Ectodermal cell (in vitro differentiated cells): ENCODE data around the gene NPB.

Experiments
- H3K27ac ChIP-seq: 2 replicates; pipeline ENCODE4 v1.7.0; 2013; ENCODE audit warnings: mild to moderate bottlenecking, low read depth, low read length; ENCODE audit not compliant: insufficient read depth, poor library complexity, severe bottlenecking
- H3K27me3 ChIP-seq: 2 replicates; pipeline ENCODE4 v1.7.0; 2013; ENCODE audit warnings: mild to moderate bottlenecking, low read length; ENCODE audit not compliant: insufficient read depth, control insufficient read depth, poor library complexity, severe bottlenecking
- H3K36me3 ChIP-seq: one replicate; pipeline ENCODE4 v1.7.0; 2013; ENCODE audit warnings: low read length; ENCODE audit not compliant: control insufficient read depth, insufficient read depth
- H3K4me1 ChIP-seq: one replicate; pipeline ENCODE4 v1.7.0; 2013; ENCODE audit warnings: low read length; ENCODE audit not compliant: control insufficient read depth, insufficient read depth
- H3K4me3 ChIP-seq: 2 replicates; pipeline ENCODE4 v1.7.0; 2013; ENCODE audit warnings: low read depth, low read length, control low read depth; ENCODE audit not compliant: insufficient read depth
- H3K9me3 ChIP-seq: 2 replicates; pipeline ENCODE4 v1.7.0; 2013; ENCODE audit warnings: mild to moderate bottlenecking, low read length, moderate library complexity; ENCODE audit not compliant: control insufficient read depth
- WGBS, 2 experiments: methylation state at CpG; one replicate each; pipeline ENCODE4 v1.1.7; 2013; ENCODE audit warnings: missing lambda C conversion rate in 2 of 2; 5-methylcytosine and 5-hydroxymethylcytosine counted together

The NPB gene

DNA sequence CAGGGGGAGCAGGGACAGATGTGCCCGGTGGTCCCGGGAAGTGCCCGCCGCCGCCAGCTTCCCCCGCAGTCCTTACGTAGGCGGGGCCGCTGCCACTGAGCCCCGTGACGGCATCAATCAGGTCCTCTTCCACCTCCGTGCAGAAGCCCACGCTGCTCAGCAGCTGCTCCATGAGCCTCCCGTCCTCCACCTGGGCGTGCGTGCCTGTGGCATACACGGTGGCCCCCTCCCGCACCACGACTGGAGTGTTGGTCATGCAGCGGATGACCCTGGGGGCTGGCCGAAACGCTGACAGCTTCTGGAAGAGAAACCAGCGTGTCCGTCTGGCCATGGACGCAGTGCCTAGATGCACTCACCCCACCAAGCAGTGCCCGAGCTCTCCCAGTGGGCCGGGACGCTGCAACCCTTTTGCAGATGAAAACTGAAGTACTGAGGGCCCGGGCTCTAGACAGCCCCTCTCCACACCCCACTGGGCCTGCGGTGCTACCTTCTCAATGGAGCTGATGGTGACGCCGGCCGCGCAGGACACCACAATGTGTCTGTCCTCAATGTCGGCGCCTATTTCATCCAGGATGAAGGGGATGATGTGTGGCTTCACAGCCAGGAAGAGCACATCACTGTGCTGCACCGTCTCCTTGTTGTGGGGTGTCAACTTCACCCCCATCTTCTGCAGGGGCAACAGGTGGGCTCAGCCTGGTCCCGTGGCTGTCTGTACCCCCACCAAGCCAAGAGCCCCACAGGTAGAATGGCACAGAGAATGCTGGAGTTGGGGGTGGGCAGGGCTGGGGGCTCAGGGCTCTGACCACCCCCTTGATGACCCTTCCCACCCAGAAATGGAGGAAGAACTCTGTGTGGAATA lies 33.0 kb downstream of the NPB start:
- Histone ChIP-seq H3K36me3 (peaks cover 4% of the 10 kb centered on the region), H3K4me3 (no peak overlapping the region), H3K9me3 (no peaks in the 10 kb centered on the region), H3K4me1 (no peaks in the 10 kb centered on the region), H3K27ac (no peak overlapping the region), H3K27me3 (peaks cover 5% of the 10 kb centered on the region)
- 95 to 97% methylated on average over 38 of the region's 38 CpGs for WGBS, 2 experiments

- WGBS, 2 experiments = 91 to 94% methylated on average over 6 of the region's 6 CpGs
- Histone ChIP-seq H3K4me1 (no peaks in the 10 kb centered on the region), H3K27me3 (peaks cover 5% of the 10 kb centered on the region), H3K4me3 (peak overlapping the region; percentile 15), H3K36me3 (peaks cover 4% of the 10 kb centered on the region), H3K9me3 (no peaks in the 10 kb centered on the region), H3K27ac (no peak overlapping the region)
These were observed 33.7 kb downstream of the NPB start for GRCh38 chr17:81935709-81936084.

DNA sequence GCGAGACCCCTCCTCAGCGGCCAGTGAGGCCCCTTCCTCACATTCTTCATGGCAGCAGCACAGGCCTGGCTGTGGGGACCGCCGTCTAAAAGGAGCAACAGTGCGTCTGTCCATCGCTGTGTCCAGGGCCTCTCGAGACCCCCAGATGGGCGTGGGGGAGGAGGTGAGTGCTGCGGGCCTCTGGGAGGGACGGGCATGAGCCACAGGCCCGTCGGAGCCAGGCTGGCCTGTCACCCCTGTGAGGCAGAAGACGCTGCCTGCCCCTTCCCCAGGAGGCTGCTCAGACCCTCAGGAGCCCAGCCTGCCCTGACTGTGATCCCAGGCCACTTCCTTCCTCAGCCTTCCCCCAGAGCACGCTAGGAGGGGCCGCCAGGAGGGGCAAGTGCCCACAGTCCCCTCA lies 37.2 kb downstream of the NPB start:
- H3K9me3 ChIP-seq = no peaks in the 10 kb centered on the region
- 82 to 83% methylated on average over 15 of the region's 15 CpGs for WGBS, 2 experiments
- no peak overlapping the region for H3K4me3 ChIP-seq
- peaks cover 4% of the 10 kb centered on the region for H3K36me3 ChIP-seq
- peaks cover 11% of the 10 kb centered on the region for H3K4me1 ChIP-seq
- H3K27me3 ChIP-seq = peaks cover 5% of the 10 kb centered on the region
- H3K27ac ChIP-seq = no peak overlapping the region

DNA sequence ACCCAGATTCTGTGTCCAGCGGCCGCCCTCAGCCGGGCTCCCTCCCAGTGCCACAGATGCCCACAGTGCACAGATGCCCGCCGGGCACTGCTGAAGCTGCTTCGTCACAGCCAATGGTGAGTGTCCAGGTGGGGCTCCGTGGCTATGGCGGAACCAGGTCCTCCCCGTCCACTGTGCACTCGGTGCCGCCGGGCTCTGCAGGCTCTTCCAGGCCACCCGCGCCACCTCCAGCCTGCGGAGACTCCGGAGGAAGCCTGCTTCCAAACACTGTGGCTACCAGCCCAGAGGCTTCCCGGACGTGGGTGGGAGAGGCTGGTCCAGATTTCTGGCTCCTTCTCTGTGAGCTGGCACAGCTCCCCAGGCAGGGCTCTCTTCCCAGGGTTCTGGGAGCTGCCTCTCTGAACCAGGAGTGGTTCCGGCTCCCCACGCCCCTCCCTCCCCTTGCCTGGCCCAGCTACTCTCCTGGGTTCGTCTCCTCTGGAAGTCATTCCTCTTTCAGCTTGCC lies 37.9 kb downstream of the NPB start:
- Histone ChIP-seq H3K4me1 (peaks cover 16% of the 10 kb centered on the region), H3K27ac (no peak overlapping the region), H3K27me3 (peaks cover 5% of the 10 kb centered on the region), H3K9me3 (no peaks in the 10 kb centered on the region), H3K36me3 (no peaks in the 10 kb centered on the region), H3K4me3 (no peak overlapping the region)
- WGBS, 2 experiments = 92 to 94% methylated on average over 21 of the region's 21 CpGs

DNA sequence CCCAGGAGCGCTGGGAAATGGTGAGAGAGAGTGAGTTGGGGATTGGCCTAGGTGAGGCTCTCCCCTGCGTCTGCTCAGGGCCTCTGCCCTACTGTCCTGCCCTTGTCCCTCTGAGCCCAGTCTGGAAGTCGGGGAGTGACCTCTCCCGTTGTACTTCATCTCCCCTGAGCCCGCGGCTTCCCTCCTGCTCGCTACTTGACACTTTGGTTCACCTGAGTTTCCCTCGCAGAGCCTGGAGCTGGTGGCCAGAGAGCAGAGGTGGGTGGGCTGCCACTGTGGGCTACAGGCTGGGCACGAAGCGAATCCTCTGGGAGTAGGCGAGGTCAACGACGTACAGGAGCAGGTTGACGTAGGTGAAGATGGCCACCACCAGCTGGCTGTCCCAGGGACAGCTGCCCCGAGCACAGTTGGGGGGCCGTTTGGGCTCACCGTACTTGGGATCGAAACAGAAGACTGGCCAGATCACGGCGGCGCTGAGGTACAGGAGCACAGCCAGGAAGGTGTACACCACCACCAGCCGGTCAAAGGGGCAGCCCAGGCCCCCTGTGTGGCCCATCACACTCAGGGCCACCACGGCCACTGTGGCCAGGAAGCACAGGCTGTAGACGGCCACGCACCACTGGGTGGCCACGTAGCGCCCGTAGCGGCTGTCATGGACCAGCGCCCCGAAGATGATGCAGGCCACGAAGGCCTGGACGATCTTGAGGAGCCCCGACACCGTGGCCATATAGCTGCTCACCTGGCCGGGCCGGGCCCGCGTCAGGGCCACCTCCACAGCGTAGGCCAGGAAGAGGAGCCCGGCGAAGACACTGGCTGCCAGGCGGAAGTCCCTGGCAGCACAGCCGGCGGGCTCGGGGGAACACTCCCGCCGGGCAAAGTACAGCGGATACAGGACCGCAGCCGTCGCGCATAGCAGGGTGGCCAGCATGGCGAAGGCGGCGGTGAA lies 38.8 kb downstream of the NPB start:
- 94 to 95% methylated on average over 56 of the region's 56 CpGs for WGBS, 2 experiments

DNA sequence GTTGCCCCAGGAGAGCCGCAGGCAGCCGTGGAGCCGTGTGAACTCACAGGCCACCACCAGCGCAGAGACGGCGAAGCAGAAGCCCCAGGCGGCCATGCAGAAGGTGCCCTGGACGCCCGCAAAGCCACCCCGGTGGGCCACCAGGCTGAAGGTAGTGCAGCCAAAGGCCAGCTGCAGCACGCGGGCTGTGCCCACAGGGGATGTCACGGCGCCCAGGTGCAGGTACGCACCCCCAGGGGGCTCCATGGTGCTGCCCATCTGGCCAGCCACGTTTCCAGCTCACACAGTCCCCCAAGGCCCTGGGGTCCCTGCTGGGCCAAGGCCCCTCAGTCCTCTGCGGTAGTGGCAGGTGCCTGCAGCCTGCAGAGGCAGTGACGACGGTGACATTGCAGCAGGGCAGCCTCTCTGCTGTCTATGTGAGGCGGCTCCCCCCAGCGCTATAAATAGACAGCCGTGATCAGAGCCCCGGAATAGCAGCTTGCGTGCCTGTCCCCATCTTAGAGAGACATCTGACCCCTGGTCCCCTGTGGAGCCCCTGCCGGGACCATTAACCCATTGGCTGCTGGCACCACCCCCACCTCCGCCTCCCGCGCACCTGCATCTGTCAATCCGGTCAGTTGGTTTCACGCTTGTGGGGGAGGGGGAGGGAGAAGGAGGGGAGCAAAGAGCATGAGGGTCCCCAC lies 39.6 kb downstream of the NPB start:
- Histone ChIP-seq H3K27me3 (peaks cover 5% of the 10 kb centered on the region), H3K9me3 (no peaks in the 10 kb centered on the region), H3K4me1 (peaks cover 16% of the 10 kb centered on the region), H3K4me3 (no peak overlapping the region), H3K27ac (no peak overlapping the region), H3K36me3 (no peaks in the 10 kb centered on the region)
- 47 to 48% methylated on average over 30 of the region's 30 CpGs for WGBS, 2 experiments

More for the DNA sequence above, 38.8 kb downstream of the NPB start:
- Histone ChIP-seq H3K9me3 (no peaks in the 10 kb centered on the region), H3K4me3 (no peak overlapping the region), H3K36me3 (no peaks in the 10 kb centered on the region), H3K4me1 (peaks cover 16% of the 10 kb centered on the region), H3K27me3 (peaks cover 5% of the 10 kb centered on the region), H3K27ac (no peak overlapping the region)

DNA sequence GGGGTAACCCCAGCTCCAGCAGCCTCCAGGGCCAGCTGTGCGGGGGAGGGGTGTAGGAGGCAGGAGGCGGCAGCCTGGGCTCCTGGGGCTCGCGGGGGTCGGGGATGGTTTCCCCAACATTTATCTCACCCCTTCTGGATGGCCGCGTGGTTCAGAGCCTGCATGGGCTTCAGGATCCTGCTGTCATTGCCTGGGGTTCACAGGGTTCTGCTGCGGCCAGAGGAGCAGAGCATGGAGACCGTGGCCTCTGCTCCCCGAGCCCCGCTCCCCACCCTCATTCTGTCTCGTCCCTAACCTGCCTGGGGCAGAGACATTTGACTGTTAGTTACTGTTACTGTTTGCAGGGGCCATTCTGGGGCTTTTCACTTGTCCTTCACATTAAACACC lies 40.1 kb downstream of the NPB start:
- Histone ChIP-seq H3K36me3 (no peaks in the 10 kb centered on the region), H3K4me1 (peaks cover 16% of the 10 kb centered on the region), H3K4me3 (no peak overlapping the region), H3K9me3 (no peaks in the 10 kb centered on the region), H3K27ac (no peak overlapping the region), H3K27me3 (peaks cover 5% of the 10 kb centered on the region)
- WGBS, 2 experiments = 52 to 57% methylated on average over 11 of the region's 12 CpGs

- H3K27ac ChIP-seq = no peak overlapping the region
- WGBS, 2 experiments = 95 to 96% methylated on average over 9 of the region's 9 CpGs
These were observed 42.8 kb downstream of the NPB start for GRCh38 chr17:81944858-81945257.

GRCh38 chr17:81947189-81947588 lies 45.2 kb downstream of the NPB start, which contains the start of gene MYADML2:
Gene MYADML2 (minus strand): TSS chr17:81947233. CDS start chr17:81941741, 5,492 bp downstream.
- no peak within 1 kb of the TSS for H3K4me3 ChIP-seq
- H3K9me3 ChIP-seq = no peaks in the 10 kb centered on the region
- H3K27me3 ChIP-seq = no peaks in the 10 kb centered on the region
- WGBS, 2 experiments = 86 to 91% methylated on average over 13 of the region's 13 CpGs
- H3K4me1 ChIP-seq = peaks cover 8% of the 10 kb centered on the region
- no peak within 1 kb of the TSS for H3K27ac ChIP-seq
- no peaks in the 10 kb centered on the region for H3K36me3 ChIP-seq

More at GRCh38 chr17:81944858-81945257, 42.8 kb downstream of the NPB start:
- Histone ChIP-seq H3K4me1 (peaks cover 16% of the 10 kb centered on the region), H3K9me3 (no peaks in the 10 kb centered on the region), H3K36me3 (no peaks in the 10 kb centered on the region), H3K4me3 (no peak overlapping the region), H3K27me3 (no peaks in the 10 kb centered on the region)
